Type B pancreatic cell (in vitro differentiated cells): ENCODE data around the gene VIL1. TPM values are rescaled to one million over a fixed set of nuclear protein-coding genes. Genes with fewer than 3 reads are reported as not detected.
A peak's percentile ranks its signal among the peaks of the same experiment; 100 is the strongest.

Source experiments
- DNase-seq: peaks from one replicate; pipeline ENCODE4 v3.0.0; 2021; ENCODE audit warnings: mixed read lengths; ENCODE audit not compliant: unreplicated experiment; ENCODE audit errors: extremely low spot score
- H3K27ac Mint-ChIP-seq: 2 replicates; pipeline ENCODE4 v1.8.0; 2021; ENCODE audit warnings: mild to moderate bottlenecking, mixed read lengths
- H3K27me3 Mint-ChIP-seq: 2 replicates; pipeline ENCODE4 v1.8.0; 2021; ENCODE audit warnings: mixed read lengths
- H3K36me3 Mint-ChIP-seq: 2 replicates; pipeline ENCODE4 v1.8.0; 2021; ENCODE audit warnings: mixed read lengths
- H3K4me1 Mint-ChIP-seq: one replicate; pipeline ENCODE4 v1.8.0; 2021; ENCODE audit warnings: mixed read lengths; ENCODE audit not compliant: unreplicated experiment
- H3K4me3 Mint-ChIP-seq: 2 replicates; pipeline ENCODE4 v1.8.0; 2021; ENCODE audit warnings: mild to moderate bottlenecking, mixed read lengths
- H3K9me3 Mint-ChIP-seq: 2 replicates; pipeline ENCODE4 v1.8.0; 2021; ENCODE audit warnings: mixed read lengths
- total RNA-seq: library from RNA; stranded (reverse); gene quantifications from 2 replicates; pipeline ENCODE4 v1.2.1, GENCODE V29; 2021; ENCODE audit warnings: low replicate concordance
- TF ChIP-seq, protein P1 (sequence below): fragments of 200-600 bp; sonication (generic); conservative IDR thresholded peaks from 2 replicates; pipeline ENCODE4 v1.5.0; 2021; ENCODE audit warnings: antibody characterized with exemption, mild to moderate bottlenecking

The VIL1 gene
- total RNA-seq, 1 donor from 2014 or later = 64.6 TPM

DNA sequence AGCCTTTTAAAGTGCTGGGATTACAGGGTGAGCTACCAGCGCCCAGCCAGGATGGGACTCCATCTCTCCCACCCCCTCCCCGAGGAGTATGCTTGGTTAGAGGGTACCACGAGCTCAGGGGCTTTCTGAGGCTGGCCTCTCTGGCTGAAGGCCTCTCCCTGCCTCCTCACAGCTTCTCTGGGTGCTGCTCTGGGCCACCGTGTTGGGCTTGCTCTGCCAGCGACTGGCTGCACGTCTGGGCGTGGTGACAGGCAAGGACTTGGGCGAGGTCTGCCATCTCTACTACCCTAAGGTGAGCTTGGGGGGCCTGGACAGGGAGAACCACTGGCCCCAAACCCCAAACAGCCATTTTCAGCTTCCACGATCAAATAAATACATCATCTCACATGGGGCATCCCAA is 33.9 kb upstream of the VIL1 start:
- no peak for DNase-seq
- H3K4me1 Mint-ChIP-seq = peaks cover 11% of the 10 kb centered on the region
- TF ChIP-seq, protein P1, sequence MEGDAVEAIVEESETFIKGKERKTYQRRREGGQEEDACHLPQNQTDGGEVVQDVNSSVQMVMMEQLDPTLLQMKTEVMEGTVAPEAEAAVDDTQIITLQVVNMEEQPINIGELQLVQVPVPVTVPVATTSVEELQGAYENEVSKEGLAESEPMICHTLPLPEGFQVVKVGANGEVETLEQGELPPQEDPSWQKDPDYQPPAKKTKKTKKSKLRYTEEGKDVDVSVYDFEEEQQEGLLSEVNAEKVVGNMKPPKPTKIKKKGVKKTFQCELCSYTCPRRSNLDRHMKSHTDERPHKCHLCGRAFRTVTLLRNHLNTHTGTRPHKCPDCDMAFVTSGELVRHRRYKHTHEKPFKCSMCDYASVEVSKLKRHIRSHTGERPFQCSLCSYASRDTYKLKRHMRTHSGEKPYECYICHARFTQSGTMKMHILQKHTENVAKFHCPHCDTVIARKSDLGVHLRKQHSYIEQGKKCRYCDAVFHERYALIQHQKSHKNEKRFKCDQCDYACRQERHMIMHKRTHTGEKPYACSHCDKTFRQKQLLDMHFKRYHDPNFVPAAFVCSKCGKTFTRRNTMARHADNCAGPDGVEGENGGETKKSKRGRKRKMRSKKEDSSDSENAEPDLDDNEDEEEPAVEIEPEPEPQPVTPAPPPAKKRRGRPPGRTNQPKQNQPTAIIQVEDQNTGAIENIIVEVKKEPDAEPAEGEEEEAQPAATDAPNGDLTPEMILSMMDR = no peak
- H3K36me3 Mint-ChIP-seq = no peaks in the 10 kb centered on the region
- H3K9me3 Mint-ChIP-seq = peaks cover 4% of the 10 kb centered on the region
- no peak overlapping the region for H3K27ac Mint-ChIP-seq
- no peak overlapping the region for H3K4me3 Mint-ChIP-seq
- peaks cover 12% of the 10 kb centered on the region for H3K27me3 Mint-ChIP-seq

DNA sequence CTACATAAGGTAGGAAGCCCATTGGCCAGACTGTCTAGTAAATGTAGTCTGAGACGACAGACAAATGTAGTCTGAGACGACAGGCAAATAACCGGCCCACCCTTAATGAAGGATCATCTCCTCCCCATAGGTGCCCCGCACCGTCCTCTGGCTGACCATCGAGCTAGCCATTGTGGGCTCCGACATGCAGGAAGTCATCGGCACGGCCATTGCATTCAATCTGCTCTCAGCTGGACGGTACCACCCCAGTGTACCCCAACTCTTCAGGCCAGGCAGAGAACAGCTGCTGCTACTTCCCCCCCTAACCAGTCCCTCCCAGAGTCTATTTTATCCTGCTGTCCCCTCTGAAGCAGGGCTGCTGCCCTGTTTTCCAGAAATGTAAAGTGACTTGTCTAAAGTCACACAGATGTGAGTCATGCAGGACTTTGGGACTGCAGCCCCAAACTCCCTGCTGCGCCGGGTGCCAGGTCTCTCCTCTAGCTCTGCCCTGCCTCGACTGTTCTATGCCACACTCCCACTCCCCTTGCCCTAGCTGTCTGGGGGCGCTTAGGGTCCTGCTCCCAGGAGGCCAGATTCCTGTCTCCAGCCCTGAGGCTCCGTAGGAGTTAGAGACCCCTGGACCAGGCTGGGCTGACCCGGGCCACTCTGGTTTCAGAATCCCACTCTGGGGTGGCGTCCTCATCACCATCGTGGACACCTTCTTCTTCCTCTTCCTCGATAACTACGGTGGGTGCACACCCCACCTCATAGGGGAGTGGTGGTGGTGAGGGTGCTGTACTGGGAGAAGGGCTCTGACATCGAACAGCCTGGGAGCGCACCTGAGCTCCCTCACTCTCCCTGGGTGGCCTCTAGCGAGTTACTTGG is 32.2 kb upstream of the VIL1 start:
- Mint-ChIP-seq H3K4me1 (peaks cover 11% of the 10 kb centered on the region), H3K36me3 (no peaks in the 10 kb centered on the region), H3K27me3 (peaks cover 10% of the 10 kb centered on the region), H3K4me3 (peak overlapping the region; percentile 86), H3K9me3 (peaks cover 4% of the 10 kb centered on the region), H3K27ac (peak overlapping the region; percentile 90)
- TF ChIP-seq, protein P1 = no peak
- no peak for DNase-seq

DNA sequence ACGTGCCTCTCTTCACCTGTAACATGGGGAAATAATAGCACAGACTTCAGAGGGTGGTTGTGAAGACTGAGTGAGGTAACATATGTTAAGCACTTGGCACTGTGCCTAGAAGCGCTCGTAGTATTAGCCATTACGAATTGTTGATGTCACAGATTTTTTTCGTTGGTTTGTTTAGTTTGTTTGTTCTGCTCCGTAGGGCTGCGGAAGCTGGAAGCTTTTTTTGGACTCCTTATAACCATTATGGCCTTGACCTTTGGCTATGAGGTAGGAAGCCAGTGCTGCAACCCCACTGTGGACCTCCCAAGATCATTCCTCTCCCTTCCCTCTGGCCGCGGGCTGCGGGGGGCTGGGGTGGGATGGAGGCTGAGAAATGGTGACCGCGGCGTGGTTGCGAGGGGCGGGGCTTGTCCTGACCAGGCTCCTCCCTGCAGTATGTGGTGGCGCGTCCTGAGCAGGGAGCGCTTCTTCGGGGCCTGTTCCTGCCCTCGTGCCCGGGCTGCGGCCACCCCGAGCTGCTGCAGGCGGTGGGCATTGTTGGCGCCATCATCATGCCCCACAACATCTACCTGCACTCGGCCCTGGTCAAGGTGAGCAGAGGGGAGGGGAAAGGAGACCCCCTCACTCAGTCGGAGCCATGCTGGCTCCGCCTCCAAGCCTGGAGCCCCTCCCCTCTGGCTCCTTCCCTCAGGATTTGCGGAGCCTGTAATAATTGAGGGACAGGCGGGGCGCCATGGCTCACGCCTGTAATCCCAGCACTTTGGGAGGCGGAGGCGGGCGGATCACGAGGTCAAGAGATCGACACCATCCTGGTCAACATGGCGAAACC is 31.3 kb upstream of the VIL1 start:
- H3K27ac Mint-ChIP-seq = peak overlapping the region; percentile 90

DNA sequence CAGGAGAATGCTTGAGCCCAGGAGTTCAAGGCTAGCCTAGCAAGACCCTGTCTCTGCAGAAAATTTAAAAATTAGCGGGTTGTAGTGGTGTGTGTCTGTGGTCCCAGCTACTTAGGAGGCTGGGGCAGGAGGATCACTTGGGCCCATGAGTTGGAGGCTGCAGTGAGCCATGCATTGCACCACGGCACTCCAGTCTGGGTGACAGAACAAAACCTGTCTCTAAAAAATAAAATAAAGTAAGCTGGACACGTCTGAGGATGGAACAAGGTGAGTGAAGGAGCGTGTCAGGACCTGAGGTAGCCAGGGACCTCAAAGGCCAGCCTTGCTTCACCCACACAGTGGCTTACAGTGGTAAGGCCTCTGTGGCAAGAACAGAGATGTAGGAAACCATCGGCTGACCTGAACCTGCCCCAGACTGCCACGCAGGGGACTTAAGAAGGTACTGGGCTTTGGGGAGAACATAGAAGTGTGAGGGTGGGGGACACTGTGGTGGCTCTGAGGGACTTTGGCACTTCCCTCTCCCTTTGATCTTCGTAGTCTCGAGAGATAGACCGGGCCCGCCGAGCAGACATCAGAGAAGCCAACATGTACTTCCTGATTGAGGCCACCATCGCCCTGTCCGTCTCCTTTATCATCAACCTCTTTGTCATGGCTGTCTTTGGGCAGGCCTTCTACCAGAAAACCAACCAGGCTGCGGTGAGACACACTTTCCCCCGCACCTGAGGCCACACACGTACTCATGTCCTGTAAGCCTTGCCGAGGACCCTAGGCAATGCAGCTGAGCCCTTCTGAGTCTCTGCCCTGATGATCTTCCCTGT is 29.4 kb upstream of the VIL1 start:
- peak overlapping the region; percentile 2 for H3K27ac Mint-ChIP-seq
- DNase-seq = no peak
- H3K36me3 Mint-ChIP-seq = no peaks in the 10 kb centered on the region
- peaks cover 5% of the 10 kb centered on the region for H3K27me3 Mint-ChIP-seq
- H3K4me3 Mint-ChIP-seq = peak overlapping the region; percentile 0
- peaks cover 4% of the 10 kb centered on the region for H3K9me3 Mint-ChIP-seq
- TF ChIP-seq, protein P1 = no peak
- H3K4me1 Mint-ChIP-seq = peaks cover 11% of the 10 kb centered on the region

More for the DNA sequence above, 31.3 kb upstream of the VIL1 start:
- H3K4me3 Mint-ChIP-seq = peak overlapping the region; percentile 86
- TF ChIP-seq, protein P1 = no peak
- peaks cover 11% of the 10 kb centered on the region for H3K4me1 Mint-ChIP-seq
- peaks cover 4% of the 10 kb centered on the region for H3K9me3 Mint-ChIP-seq
- peaks cover 5% of the 10 kb centered on the region for H3K27me3 Mint-ChIP-seq
- no peaks in the 10 kb centered on the region for H3K36me3 Mint-ChIP-seq
- DNase-seq = no peak

DNA sequence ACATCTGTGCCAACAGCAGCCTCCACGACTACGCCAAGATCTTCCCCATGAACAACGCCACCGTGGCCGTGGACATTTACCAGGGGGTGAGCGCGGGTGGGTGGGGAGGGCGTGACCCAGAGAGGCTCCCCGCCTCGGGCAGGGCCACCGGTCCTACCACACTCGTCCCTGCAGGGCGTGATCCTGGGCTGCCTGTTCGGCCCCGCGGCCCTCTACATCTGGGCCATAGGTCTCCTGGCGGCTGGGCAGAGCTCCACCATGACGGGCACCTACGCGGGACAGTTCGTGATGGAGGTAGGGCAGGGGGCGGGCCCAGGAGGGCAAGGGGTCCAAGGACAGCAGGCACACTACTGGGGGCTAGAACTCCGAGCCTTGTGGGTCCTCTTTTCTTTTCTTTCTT is 27.7 kb upstream of the VIL1 start:
- Mint-ChIP-seq H3K27ac (no peak overlapping the region), H3K36me3 (no peaks in the 10 kb centered on the region), H3K27me3 (peaks cover 6% of the 10 kb centered on the region), H3K4me1 (peaks cover 15% of the 10 kb centered on the region), H3K4me3 (no peak overlapping the region), H3K9me3 (peaks cover 4% of the 10 kb centered on the region)
- TF ChIP-seq, protein P1 = no peak
- DNase-seq = no peak
